BLaER1 (cell line): ENCODE measurements around the gene NPTN.
"Not testable (repeated sequence)": the region's sequence is repeated elsewhere in the genome, so short reads cannot be mapped to it uniquely, and the experiment has no call there.

Experiments used
- H3K27ac ChIP-seq: shearing (Covaris generic); formaldehyde crosslinking; 2 replicates; pipeline ENCODE4 v1.8.1; 2022
- H3K27me3 ChIP-seq: shearing (Covaris generic); formaldehyde crosslinking; 2 replicates; pipeline ENCODE4 v1.8.1; 2022
- H3K36me3 ChIP-seq: shearing (Covaris generic); formaldehyde crosslinking; 2 replicates; pipeline ENCODE4 v1.8.1; 2022
- H3K4me1 ChIP-seq: shearing (Covaris generic); formaldehyde crosslinking; 2 replicates; pipeline ENCODE4 v1.8.1; 2022
- H3K4me2 ChIP-seq: shearing (Covaris generic); formaldehyde crosslinking; 2 replicates; pipeline ENCODE4 v1.8.1; 2022
- H3K4me3 ChIP-seq: shearing (Covaris generic); formaldehyde crosslinking; 2 replicates; pipeline ENCODE4 v1.8.1; 2022
- H3K9ac ChIP-seq: shearing (Covaris generic); formaldehyde crosslinking; 2 replicates; pipeline ENCODE4 v1.8.1; 2022
- H3K9me3 ChIP-seq: shearing (Covaris generic); formaldehyde crosslinking; 2 replicates; pipeline ENCODE4 v1.8.1; 2022
- H4K20me1 ChIP-seq: shearing (Covaris generic); formaldehyde crosslinking; 2 replicates; pipeline ENCODE4 v1.8.1; 2022
- Cebpa-rat ChIP-seq: shearing (Covaris generic); IDR thresholded peaks from 2 replicates; pipeline ENCODE4 v1.8.1; 2022

The NPTN gene

DNA sequence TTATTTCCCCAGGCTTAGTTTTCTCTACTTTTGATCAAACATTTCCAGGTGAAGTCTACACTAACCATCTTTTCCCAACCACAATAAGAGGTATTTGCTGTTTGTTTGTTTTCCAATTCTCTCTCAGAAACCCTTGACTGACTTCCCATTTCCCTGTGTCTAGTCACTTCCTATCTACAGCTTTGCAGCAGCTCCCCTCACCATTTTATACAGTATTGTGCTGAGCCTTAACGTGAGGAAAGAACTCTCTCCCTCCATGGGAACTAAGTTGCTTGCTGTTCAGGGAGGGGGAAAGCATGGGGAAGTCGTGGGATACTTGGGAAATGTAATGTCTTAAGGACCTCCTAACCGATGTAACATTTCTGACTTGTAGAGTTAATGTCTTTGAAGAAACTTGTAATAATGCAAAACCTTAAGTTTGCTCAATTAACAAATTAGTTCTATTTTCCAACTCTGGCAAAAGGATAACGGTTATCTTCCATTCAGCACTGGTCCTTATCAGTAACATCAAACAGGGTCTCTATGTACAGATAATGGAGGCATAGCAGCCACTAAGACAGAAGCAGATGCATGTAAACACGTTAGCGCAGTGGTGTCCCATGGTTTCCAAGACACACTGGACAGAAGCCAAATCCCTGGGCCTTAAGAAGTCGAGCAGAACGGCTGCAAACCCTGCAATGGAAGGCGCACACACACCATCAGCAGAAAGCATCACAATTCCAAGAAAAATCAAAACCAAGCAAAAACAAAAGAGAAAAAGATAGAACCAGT is 39.7 kb downstream of the NPTN start:
- Histone ChIP-seq H3K27ac (no peak overlapping the region), H3K4me1 (no peaks in the 10 kb centered on the region), H3K9ac (no peak overlapping the region), H3K4me2 (no peak overlapping the region), H4K20me1 (peaks cover 98% of the 10 kb centered on the region), H3K4me3 (no peak overlapping the region), H3K9me3 (no peaks in the 10 kb centered on the region), H3K27me3 (no peaks in the 10 kb centered on the region), H3K36me3 (peaks cover 59% of the 10 kb centered on the region)
- no peak for TF ChIP-seq Cebpa-rat

DNA sequence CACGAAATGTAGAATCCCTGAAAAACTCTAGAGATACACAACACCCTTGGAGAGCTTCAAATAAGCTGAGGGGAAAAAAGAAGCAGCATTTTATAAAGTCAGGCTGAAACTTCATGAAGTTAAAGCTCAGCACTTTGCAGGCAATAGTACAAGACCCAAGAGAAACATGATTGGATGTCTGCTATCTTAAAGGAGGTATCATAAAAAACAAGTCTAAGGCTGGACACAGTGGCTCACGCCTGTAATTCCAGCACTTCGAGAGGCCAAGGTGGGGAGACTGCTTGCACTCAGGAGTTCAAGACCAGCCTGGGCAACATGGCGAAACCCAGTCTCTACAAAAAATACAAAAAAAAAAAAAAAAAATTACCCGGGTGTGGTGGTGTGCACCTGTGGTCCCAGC is 42.9 kb downstream of the NPTN start:
- Histone ChIP-seq H3K36me3 (peaks cover 77% of the 10 kb centered on the region), H3K27me3 (no peaks in the 10 kb centered on the region), H3K4me2 (no peak overlapping the region), H3K27ac (no peak overlapping the region), H3K9ac (no peak overlapping the region), H3K9me3 (no peaks in the 10 kb centered on the region), H3K4me3 (no peak overlapping the region), H4K20me1 (peaks cover 80% of the 10 kb centered on the region), H3K4me1 (no peaks in the 10 kb centered on the region)
- no peak for TF ChIP-seq Cebpa-rat

DNA sequence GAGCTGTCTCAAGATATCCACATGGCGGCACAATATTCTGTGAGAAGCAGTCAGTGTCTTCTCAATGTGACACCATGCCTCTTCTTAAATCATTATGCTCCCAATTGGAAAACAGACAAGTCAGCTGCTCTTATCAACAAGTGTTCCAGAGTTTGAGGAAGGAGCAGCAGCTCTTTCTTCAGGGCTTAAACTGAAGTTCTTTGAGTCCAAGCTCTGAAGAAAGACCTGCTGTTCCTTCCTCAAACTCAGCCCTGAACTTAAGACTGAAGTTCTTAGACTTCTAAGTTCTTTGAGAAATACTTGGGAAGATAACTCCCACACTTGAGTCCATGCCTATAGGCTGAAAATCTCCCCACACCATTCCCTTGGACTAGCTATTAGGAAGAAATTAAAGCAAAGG is 43.4 kb downstream of the NPTN start:
- Histone ChIP-seq H3K27me3 (no peaks in the 10 kb centered on the region), H3K4me3 (no peak overlapping the region), H3K36me3 (peaks cover 82% of the 10 kb centered on the region), H3K27ac (no peak overlapping the region), H3K4me2 (no peak overlapping the region), H3K9me3 (no peaks in the 10 kb centered on the region), H3K4me1 (no peaks in the 10 kb centered on the region), H4K20me1 (peaks cover 75% of the 10 kb centered on the region), H3K9ac (no peak overlapping the region)
- no peak for TF ChIP-seq Cebpa-rat

DNA sequence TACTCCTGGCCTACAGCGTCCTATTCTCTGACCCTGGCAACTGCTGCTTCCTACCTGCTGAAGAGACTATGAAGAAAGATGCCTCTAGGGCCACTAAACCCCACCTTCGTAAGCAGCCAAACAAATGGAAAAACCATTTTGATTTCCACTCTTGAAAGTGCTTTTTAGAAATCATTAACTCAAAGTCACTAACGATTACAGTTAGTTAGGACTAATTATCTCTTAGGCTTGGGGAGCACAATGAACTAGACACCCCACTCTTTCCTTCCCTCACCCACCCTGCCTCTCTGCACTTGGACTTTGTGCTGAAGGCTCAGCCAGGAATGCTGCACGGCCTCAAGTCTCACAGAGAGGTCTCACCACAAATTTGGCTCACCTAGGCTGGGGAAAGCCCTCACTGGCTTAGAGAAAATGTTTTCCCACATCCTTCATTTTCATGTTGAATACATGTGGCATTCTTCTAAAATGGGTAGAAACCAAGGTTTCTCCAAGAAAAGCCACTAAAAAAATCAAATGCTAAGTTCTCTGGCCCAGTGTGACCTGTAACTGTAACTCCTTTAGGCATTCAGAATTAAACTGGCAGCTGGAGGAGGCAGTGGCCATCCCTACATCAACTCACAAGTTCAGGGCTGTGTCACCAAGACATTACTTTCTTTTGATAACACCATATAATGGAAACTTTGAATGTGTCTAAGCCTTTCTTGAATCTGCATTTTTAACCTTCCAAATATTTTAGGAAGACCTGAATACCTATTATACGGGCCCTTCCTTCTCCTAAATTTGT is 47.1 kb downstream of the NPTN start:
- Histone ChIP-seq H3K9ac (no peak overlapping the region), H3K4me3 (no peak overlapping the region), H3K4me1 (no peaks in the 10 kb centered on the region), H3K27ac (no peak overlapping the region), H3K4me2 (no peak overlapping the region), H3K36me3 (peaks cover 99% of the 10 kb centered on the region), H4K20me1 (peaks cover 55% of the 10 kb centered on the region), H3K9me3 (no peaks in the 10 kb centered on the region), H3K27me3 (no peaks in the 10 kb centered on the region)
- no peak for TF ChIP-seq Cebpa-rat

DNA sequence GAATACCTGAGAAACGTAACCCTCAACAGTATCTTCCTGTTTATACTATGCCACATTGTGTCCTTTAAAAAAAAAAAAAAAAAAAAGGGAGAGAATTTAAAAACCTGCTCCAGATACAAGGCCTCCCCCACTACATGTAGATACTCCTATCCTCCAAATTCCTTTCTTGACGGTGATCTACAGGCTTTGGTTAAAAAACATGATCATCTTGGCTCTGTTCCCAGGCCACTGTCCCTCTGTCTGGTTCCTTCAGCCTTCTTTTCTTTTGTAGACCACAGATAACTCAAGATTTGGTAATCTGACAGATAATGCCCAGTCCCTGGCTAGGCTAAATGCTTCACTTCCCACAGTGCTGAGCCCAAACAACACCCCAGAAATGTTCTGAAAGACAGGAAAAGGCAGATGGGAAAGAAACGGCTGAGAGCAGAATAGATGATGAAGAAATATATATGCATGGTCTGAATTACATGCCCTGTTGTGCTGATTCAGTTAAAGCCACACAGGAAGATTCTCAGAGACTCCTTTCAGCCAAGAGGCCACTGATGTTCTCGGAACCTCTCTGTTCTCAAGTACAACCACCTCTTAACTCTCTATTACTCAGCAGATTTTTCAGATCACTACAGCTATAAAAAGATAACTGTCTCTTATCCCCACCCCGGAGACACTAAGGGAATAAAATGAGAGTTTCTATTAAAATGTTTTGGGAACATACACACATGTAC is 48.3 kb downstream of the NPTN start:
- Histone ChIP-seq H4K20me1 (peaks cover 46% of the 10 kb centered on the region), H3K36me3 (peaks cover 96% of the 10 kb centered on the region), H3K9ac (no peak overlapping the region)

DNA sequence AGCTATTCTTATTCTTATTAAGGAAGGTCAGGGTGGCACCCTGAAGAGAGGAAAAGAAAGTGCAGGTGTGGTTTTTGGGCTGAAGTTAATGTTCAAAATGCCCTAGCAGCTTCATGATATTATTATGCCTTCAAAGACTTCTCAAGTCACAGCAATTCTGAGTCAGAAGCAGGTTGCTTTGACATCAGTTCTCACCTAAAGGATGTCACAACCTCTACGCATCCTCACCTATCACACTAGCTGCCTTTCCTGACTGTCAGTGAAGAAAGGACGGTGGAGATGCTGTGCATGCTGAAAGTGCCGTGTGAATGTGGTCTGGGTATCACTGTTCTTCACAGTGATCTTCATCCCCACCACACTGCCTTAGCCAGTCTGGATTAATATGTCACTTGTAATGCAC is 49.6 kb downstream of the NPTN start:
- no peaks in the 10 kb centered on the region for H3K27me3 ChIP-seq
- peaks cover 34% of the 10 kb centered on the region for H4K20me1 ChIP-seq

More for the DNA sequence above, 48.3 kb downstream of the NPTN start:
- Histone ChIP-seq H3K4me2 (no peak overlapping the region), H3K4me3 (no peak overlapping the region), H3K9me3 (no peaks in the 10 kb centered on the region), H3K27ac (no peak overlapping the region), H3K4me1 (no peaks in the 10 kb centered on the region), H3K27me3 (no peaks in the 10 kb centered on the region)
- no peak for TF ChIP-seq Cebpa-rat

DNA sequence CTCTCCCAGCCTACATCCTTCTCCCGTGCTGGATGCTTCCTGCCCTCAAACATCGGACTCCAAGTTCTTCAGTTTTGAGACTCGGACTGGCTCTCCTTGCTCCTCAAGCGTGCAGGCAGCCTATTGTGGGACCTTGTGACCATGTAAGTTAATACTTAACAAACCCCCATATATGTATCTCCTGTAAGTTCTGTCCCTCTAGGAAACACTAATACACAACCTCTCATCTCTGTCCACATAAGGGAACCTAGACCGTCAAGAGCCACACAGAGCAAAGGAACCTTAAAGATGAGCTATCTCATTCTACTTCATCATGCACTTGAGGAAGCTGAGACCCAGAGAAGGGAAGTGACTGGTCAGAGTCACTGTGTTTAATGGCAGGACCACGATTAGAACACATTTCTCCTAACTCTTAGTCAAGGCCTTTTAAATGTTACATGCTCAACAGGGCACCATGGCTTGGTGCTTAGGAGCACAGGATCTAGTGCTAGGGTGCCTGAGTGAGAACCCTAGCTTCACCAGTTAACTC is 50.3 kb downstream of the NPTN start:
- H3K4me3 ChIP-seq: no peak overlapping the region
- H3K27me3 ChIP-seq: no peaks in the 10 kb centered on the region
- TF ChIP-seq Cebpa-rat: no peak
- H3K4me2 ChIP-seq: no peak overlapping the region
- no peaks in the 10 kb centered on the region for H3K9me3 ChIP-seq
- no peak overlapping the region for H3K27ac ChIP-seq
- no peak overlapping the region for H3K9ac ChIP-seq
- no peaks in the 10 kb centered on the region for H3K4me1 ChIP-seq
- peaks cover 95% of the 10 kb centered on the region for H3K36me3 ChIP-seq
- peaks cover 28% of the 10 kb centered on the region for H4K20me1 ChIP-seq

More for the DNA sequence above, 49.6 kb downstream of the NPTN start:
- H3K4me1 ChIP-seq: no peaks in the 10 kb centered on the region
- no peak for TF ChIP-seq Cebpa-rat
- no peak overlapping the region for H3K9ac ChIP-seq
- H3K36me3 ChIP-seq: peaks cover 95% of the 10 kb centered on the region
- H3K4me2 ChIP-seq: no peak overlapping the region
- H3K9me3 ChIP-seq: no peaks in the 10 kb centered on the region
- H3K27ac ChIP-seq: no peak overlapping the region
- H3K4me3 ChIP-seq: no peak overlapping the region

DNA sequence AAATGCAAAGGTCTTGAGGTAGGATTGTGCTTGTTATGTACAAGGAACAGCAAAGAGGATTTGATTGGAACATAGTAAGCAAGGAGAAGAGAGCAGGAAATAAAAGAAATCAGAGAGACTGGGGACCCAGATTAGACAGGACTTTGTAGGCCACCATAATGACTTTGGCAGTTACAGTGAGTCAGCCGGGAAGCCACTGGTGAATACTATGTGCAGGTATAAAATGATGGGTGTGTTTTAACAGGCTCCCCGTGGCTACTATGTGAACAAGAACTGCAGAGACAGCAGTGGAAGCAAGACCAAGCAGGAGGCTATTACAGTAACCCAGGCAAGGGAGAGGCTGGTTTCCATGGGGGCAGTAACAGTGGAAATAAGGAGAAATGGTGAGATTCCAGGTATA is 55.2 kb downstream of the NPTN start:
- no peak overlapping the region for H3K4me3 ChIP-seq
- H3K27ac ChIP-seq: no peak overlapping the region
- H3K4me2 ChIP-seq: no peak overlapping the region
- H3K27me3 ChIP-seq: no peaks in the 10 kb centered on the region
- no peaks in the 10 kb centered on the region for H3K4me1 ChIP-seq
- H3K36me3 ChIP-seq: peaks cover 94% of the 10 kb centered on the region
- no peak overlapping the region for H3K9ac ChIP-seq
- TF ChIP-seq Cebpa-rat: no peak
- H4K20me1 ChIP-seq: peaks cover 18% of the 10 kb centered on the region; the same call in 1 of the 2 replicates
- H3K9me3 ChIP-seq: no peaks in the 10 kb centered on the region

DNA sequence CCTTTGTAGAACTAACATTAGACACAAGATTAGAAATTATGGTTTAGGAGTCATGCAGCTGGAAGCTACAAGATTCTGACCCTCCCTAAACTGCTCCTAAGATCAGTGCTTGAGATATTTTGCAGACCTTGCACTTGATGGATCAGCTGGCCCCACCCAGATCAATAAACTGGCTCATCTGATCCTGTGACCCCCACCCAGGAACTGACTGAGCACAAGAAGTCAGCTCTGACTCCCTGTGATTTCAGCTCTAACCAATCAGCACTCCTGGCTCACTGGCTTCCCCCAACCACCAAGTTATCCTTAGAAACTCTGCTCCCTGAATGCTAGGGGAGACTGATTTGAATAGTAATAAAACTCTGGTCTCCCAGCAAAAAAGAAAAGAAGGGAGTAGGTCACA is 55.6 kb downstream of the NPTN start:
- H3K4me3 ChIP-seq, H3K27ac ChIP-seq, H3K27me3 ChIP-seq, H3K4me1 ChIP-seq, H3K9ac ChIP-seq, H3K4me2 ChIP-seq, H3K9me3 ChIP-seq: not testable (repeated sequence)
- Histone ChIP-seq H4K20me1 (peaks cover 18% of the 10 kb centered on the region; the same call in 1 of the 2 replicates), H3K36me3 (peaks cover 94% of the 10 kb centered on the region)
